HEK293 (cell line): ENCODE measurements around the gene NEURL1.

Experiments
- ZNF121 ChIP-seq: fragments of 450-650 bp; formaldehyde crosslinking; IDR thresholded peaks from 2 replicates; pipeline ENCODE4 v1.5.1; 2016; ENCODE audit warnings: missing biosample characterization, missing genetic modification characterization
- ZNF707 ChIP-seq: fragments of 450-650 bp; formaldehyde crosslinking; IDR thresholded peaks from 2 replicates; pipeline ENCODE4 v1.5.1; 2016; ENCODE audit warnings: missing biosample characterization, missing genetic modification characterization
- ZNF768 ChIP-seq: fragments of 450-650 bp; formaldehyde crosslinking; IDR thresholded peaks from 2 replicates; pipeline ENCODE4 v1.5.1; 2018; ENCODE audit warnings: missing biosample characterization, mild to moderate bottlenecking, missing genetic modification characterization
- TF ChIP-seq, protein P1 (sequence below): fragments of 450-650 bp; formaldehyde crosslinking; IDR thresholded peaks from 2 replicates; pipeline ENCODE4 v1.5.1; 2016; ENCODE audit warnings: missing biosample characterization, missing genetic modification characterization
- TF ChIP-seq, protein P2 (sequence below): fragments of 450-650 bp; formaldehyde crosslinking; IDR thresholded peaks from 2 replicates; pipeline ENCODE4 v1.5.1; 2016; ENCODE audit warnings: missing biosample characterization, missing genetic modification characterization

DNA sequence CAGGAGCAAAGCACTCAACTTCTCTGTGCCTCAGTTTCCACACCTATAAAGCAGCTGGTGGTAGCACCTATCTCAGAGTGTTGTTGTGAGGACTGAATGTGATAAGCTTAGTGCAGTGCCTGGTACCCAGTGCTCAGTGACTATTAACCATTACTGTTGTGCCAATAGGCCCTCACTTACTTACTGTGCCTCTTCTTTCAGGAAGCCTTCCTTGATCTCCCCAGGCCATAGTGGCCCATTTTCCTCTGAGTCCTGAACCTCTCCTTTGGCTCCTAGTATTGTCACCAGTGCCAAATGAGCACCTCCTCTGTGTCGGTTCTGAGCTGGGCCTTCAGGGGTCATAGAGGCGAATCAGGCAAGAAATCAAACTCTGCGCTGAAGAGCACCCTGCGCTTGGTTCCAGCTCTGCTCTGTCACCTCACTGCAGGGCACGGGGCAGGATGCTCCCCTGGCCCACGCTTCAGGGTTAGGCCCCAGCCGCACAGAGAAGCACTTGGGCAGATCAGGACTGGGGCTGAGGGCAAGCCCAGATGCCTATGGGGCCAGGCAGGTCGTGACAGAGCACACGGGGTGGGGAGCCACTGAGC lies 37.3 kb upstream of the NEURL1 start:
- TF ChIP-seq ZNF707 (tag by site-specific recombination), result no peak
- TF ChIP-seq, protein P1, sequence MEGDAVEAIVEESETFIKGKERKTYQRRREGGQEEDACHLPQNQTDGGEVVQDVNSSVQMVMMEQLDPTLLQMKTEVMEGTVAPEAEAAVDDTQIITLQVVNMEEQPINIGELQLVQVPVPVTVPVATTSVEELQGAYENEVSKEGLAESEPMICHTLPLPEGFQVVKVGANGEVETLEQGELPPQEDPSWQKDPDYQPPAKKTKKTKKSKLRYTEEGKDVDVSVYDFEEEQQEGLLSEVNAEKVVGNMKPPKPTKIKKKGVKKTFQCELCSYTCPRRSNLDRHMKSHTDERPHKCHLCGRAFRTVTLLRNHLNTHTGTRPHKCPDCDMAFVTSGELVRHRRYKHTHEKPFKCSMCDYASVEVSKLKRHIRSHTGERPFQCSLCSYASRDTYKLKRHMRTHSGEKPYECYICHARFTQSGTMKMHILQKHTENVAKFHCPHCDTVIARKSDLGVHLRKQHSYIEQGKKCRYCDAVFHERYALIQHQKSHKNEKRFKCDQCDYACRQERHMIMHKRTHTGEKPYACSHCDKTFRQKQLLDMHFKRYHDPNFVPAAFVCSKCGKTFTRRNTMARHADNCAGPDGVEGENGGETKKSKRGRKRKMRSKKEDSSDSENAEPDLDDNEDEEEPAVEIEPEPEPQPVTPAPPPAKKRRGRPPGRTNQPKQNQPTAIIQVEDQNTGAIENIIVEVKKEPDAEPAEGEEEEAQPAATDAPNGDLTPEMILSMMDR, result no peak
- TF ChIP-seq, protein P2, sequence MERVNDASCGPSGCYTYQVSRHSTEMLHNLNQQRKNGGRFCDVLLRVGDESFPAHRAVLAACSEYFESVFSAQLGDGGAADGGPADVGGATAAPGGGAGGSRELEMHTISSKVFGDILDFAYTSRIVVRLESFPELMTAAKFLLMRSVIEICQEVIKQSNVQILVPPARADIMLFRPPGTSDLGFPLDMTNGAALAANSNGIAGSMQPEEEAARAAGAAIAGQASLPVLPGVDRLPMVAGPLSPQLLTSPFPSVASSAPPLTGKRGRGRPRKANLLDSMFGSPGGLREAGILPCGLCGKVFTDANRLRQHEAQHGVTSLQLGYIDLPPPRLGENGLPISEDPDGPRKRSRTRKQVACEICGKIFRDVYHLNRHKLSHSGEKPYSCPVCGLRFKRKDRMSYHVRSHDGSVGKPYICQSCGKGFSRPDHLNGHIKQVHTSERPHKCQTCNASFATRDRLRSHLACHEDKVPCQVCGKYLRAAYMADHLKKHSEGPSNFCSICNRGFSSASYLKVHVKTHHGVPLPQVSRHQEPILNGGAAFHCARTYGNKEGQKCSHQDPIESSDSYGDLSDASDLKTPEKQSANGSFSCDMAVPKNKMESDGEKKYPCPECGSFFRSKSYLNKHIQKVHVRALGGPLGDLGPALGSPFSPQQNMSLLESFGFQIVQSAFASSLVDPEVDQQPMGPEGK (tag by site-specific recombination), result no peak
- TF ChIP-seq ZNF121 (tag by site-specific recombination), result no peak
- no peak for TF ChIP-seq ZNF768 (tag by site-specific recombination)
